ENCODE results near the gene ZNF613.

GRCh38 chr19:51926784-51927741 is at the start of gene ZNF613:
- TF ChIP-seq CTCF (IDR thresholded peaks at IDR 0.05; ENCODE audit: poor library complexity) (peak; percentile 50), EZH2 (IDR thresholded peaks at IDR 0.05; ENCODE audit: borderline replicate concordance) (no peak), EZH2phosphoT487 (IDR thresholded peaks at IDR 0.05; ENCODE audit: low read depth, severe bottlenecking, unreplicated experiment) (no peak)

Measured in hepatocyte (in vitro differentiated cells).